ENCODE data around the gene PRR36. TPM values are rescaled to one million over a fixed set of nuclear protein-coding genes. Genes with fewer than 3 reads are reported as not detected.

Gene PRR36
- total and polyA plus RNA-seq, 4 experiments from 2014 or later, result 0.06 to 0.36 (median 0.29) TPM; not detected in 1

DNA sequence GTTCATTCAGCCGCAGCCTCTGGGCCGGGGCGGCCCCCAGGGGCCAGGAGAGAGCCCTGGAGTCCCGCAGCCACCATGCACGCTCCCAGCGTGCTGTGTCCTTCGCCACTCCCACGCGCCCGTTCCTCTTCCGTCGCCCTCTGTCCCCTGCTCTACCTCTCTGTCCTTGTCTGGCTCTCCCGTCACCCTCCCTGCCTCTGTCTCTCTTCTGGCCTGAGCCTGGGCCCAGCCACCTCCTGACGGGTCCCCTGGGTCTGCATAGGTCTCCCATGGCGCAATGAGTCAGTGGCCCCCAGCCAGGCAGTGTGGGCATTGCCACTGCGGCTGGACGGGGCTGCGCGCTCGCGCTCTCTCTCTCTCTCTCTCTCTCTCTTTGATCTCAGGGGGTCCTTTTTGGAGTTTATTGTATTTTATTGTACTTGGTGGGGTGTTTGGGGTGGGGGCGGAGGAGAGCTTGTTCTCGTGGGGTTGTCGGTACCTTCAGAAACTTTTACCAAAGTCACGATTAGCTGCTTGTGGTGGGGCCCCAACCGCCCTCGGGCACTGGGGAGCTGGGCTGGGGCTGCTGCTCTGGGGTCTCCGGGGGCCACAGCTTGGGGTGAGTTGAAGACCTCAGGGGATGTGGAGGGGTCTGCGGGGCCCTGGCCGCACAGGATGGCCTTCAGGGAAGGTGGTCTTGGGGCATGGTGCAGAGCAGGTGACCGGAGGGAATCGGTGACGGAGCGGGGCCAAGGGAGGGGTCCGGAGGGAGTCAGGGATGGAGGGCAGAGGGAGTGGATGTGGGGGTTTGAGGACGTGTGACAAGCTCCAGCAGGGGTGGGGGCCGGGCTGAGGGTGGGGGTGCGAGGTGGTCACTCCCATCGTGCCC is 38.7 kb upstream of the PRR36 start:
- no peaks in the 10 kb centered on the region for H3K9me3 ChIP-seq (ENCODE audit: control insufficient read depth in 1 of 2, low read length in 2 of 2)
- H3K4me1 ChIP-seq (ENCODE audit: insufficient read depth, low read length), result peaks cover 19% of the 10 kb centered on the region
- POLR2A ChIA-PET (ENCODE audit: partially characterized antibody), result interaction anchor here (0.6 to 1.3 kb wide), 2 partner anchors 9 to 13 kb away, joined by 3 to 4 read pairs; partner anchors contain the start of gene MAP2K7
- intact Hi-C loops (cut with micrococcal nuclease), result no loop called here
- H3K27ac Mint-ChIP-seq, result peak overlapping the region in 1 of 7 donors; percentile 27
- peak overlapping the region in 1 of 8 donors; percentile 42 for H3K4me3 Mint-ChIP-seq
- peaks cover 7% of the 10 kb centered on the region for H3K36me3 ChIP-seq (ENCODE audit: insufficient read depth, low read length)
- H3K36me3 Mint-ChIP-seq, result peaks cover 19% of the 10 kb centered on the region in 2 donors
- no peak overlapping the region for H3K4me3 ChIP-seq (ENCODE audit: low read length in 2 of 2)
- DNase-seq, result peak in 1 of 5 donors; percentile 23
- CTCF ChIA-PET (ENCODE audit: partially characterized antibody), result interaction anchor here (1.3 kb wide), 1 partner anchor 11 kb away, joined by 3 read pairs; no protein-coding TSS in a partner anchor
- H3K9me3 Mint-ChIP-seq, result peaks cover 0 to 3% (median 0%) of the 10 kb centered on the region in 8 donors
- no peak overlapping the region for H3K27ac ChIP-seq (ENCODE audit: low read depth, low read length)
- peaks cover 10 to 16% of the 10 kb centered on the region in 2 donors for H3K27me3 Mint-ChIP-seq
- peaks cover 5 to 18% (median 12%) of the 10 kb centered on the region in 4 donors for H3K4me1 Mint-ChIP-seq
- peaks cover 8% of the 10 kb centered on the region for H3K27me3 ChIP-seq (ENCODE audit: insufficient read depth, low read length)

DNA sequence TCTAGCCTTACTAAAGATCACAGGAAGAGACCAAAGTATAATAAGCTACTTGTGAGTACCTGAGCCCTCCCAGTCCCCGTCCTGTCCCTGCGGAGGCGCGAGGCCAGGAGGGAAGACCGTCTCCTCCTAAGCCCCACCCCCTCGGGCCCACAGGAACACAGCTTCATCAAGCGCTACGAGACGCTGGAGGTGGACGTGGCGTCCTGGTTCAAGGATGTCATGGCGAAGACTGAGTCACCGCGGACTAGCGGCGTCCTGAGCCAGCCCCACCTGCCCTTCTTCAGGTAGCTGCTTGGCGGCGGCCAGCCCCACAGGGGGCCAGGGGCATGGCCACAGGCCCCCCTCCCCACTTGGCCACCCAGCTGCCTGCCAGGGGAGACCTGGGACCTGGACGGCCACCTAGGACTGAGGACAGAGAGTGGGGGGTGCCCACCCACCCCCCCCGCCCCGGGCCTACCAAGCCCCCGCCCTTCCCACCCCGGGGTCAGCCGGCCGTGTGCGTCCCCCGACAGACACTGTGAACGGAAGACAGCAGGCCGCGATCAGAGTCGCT is 38.0 kb upstream of the PRR36 start:
- Mint-ChIP-seq H3K4me1 (peaks cover 5 to 18% (median 10%) of the 10 kb centered on the region in 4 donors), H3K36me3 (peaks cover 19% of the 10 kb centered on the region in 2 donors), H3K27me3 (peaks cover 9 to 15% of the 10 kb centered on the region in 2 donors), H3K4me3 (peak overlapping the region in 1 of 8 donors; percentile 43), H3K27ac (peak overlapping the region in 1 of 7 donors; percentile 51), H3K9me3 (peaks cover 0 to 3% (median 0%) of the 10 kb centered on the region in 8 donors)
- POLR2A ChIA-PET (ENCODE audit: partially characterized antibody), result interaction anchor here (1.2 to 1.4 kb wide), 2 partner anchors 8 to 43 kb away, joined by 3 to 6 read pairs; partner anchors contain the start of gene SNAPC2
- no peak overlapping the region for H3K27ac ChIP-seq (ENCODE audit: low read depth, low read length)
- H3K27me3 ChIP-seq (ENCODE audit: insufficient read depth, low read length), result peaks cover 5% of the 10 kb centered on the region
- H3K9me3 ChIP-seq (ENCODE audit: control insufficient read depth in 1 of 2, low read length in 2 of 2), result no peaks in the 10 kb centered on the region
- H3K36me3 ChIP-seq (ENCODE audit: insufficient read depth, low read length), result peaks cover 7% of the 10 kb centered on the region
- CTCF ChIA-PET (ENCODE audit: partially characterized antibody), result interaction anchor here (1.3 kb wide), 1 partner anchor 12 kb away, joined by 3 read pairs; no protein-coding TSS in a partner anchor
- H3K4me3 ChIP-seq (ENCODE audit: low read length in 2 of 2), result no peak overlapping the region
- DNase-seq, result peak in 1 of 5 donors; percentile 35
- intact Hi-C loops (cut with micrococcal nuclease), result no loop called here
- H3K4me1 ChIP-seq (ENCODE audit: insufficient read depth, low read length), result peaks cover 19% of the 10 kb centered on the region

DNA sequence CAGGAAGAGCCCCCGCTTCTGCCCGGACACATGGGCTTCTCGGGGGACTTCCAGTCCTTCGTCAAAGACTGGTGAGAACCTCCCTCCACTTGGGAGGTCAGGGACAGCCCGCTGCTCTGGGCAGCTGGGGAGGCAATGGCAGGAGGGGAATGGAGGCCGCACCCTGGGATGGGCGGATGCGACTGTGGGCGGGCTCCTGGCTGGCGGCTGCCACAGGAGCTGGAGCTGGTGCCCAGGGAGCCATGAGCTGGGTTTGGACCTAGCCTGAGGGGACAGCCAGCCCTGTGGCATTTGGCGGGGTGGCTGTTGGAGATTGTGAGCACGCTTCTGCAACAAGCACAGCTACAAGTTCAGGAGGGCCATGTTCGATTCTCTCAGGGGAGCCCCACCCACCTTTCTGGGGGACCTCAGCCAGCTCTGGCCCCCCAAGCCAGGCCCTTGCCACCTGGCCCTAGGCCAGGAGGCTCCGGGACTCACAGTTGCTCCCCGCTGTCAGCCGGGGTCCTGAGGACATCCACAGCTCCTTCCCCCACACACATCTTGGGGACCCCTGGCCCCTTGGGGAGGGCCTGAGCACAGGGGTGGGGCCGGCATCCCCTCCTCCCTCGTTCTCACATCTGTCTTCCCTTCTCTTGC is 37.4 kb upstream of the PRR36 start:
- Histone ChIP-seq H3K36me3 (ENCODE audit: insufficient read depth, low read length) (peaks cover 7% of the 10 kb centered on the region), H3K27ac (ENCODE audit: low read depth, low read length) (no peak overlapping the region), H3K9me3 (ENCODE audit: control insufficient read depth in 1 of 2, low read length in 2 of 2) (no peaks in the 10 kb centered on the region), H3K4me3 (ENCODE audit: low read length in 2 of 2) (no peak overlapping the region), H3K4me1 (ENCODE audit: insufficient read depth, low read length) (peaks cover 14% of the 10 kb centered on the region), H3K27me3 (ENCODE audit: insufficient read depth, low read length) (no peaks in the 10 kb centered on the region)
- Mint-ChIP-seq H3K9me3 (no peaks in the 10 kb centered on the region), H3K36me3 (peaks cover 19% of the 10 kb centered on the region in 2 donors), H3K27me3 (peaks cover 8 to 12% of the 10 kb centered on the region in 2 donors), H3K27ac (peak overlapping the region in 1 of 7 donors; percentile 51), H3K4me3 (peak overlapping the region in 1 of 8 donors; percentile 43), H3K4me1 (peaks cover 3 to 16% (median 6%) of the 10 kb centered on the region in 4 donors)
- intact Hi-C loops (cut with micrococcal nuclease), result no loop called here
- ChIA-PET POLR2A (ENCODE audit: partially characterized antibody) (interaction anchor here (1.2 to 1.4 kb wide), 2 partner anchors 8 to 42 kb away, joined by 3 to 6 read pairs; partner anchors contain the start of gene SNAPC2), CTCF (ENCODE audit: partially characterized antibody) (interaction anchor here (1.3 kb wide), 1 partner anchor 12 kb away, joined by 3 read pairs; no protein-coding TSS in a partner anchor)
- no peak for DNase-seq

DNA sequence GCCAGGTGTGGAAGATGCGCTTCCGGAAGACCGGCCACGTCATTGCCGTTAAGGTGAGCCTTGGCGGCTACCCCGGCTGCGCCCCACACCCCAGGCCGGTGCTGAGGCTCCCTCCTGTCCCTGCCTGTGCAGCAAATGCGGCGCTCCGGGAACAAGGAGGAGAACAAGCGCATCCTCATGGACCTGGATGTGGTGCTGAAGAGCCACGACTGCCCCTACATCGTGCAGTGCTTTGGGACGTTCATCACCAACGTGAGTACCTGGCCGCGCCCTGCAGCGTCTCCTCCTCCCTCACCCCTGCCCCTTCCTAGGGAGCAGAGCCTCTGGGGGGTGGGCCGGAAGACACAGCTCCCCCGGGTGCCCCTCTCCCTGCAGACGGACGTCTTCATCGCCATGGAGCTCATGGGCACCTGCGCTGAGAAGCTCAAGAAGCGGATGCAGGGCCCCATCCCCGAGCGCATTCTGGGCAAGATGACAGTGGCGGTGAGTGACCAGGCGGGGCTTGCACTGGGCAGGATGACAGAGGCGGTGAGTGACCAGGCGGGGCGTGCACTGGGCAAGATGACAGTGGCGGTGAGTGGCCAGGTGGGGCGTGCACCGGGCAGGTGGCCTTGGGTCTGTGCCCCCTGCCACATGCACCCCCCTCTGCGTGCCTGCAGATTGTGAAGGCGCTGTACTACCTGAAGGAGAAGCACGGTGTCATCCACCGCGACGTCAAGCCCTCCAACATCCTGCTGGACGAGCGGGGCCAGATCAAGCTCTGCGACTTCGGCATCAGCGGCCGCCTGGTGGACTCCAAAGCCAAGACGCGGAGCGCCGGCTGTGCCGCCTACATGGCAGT is 36.4 kb upstream of the PRR36 start:
- intact Hi-C loops (cut with micrococcal nuclease), result no loop called here
- ChIA-PET POLR2A (ENCODE audit: partially characterized antibody) (interaction anchor here (1.2 kb wide), 1 partner anchor 41 kb away, joined by 3 read pairs; no protein-coding TSS in a partner anchor), CTCF (ENCODE audit: partially characterized antibody) (no interaction called here)
- no peak overlapping the region for H3K27ac ChIP-seq (ENCODE audit: low read depth, low read length)
- no peak for DNase-seq
- H3K9me3 ChIP-seq (ENCODE audit: control insufficient read depth in 1 of 2, low read length in 2 of 2), result no peaks in the 10 kb centered on the region
- no peak overlapping the region for H3K4me3 ChIP-seq (ENCODE audit: low read length in 2 of 2)
- H3K4me1 ChIP-seq (ENCODE audit: insufficient read depth, low read length), result peaks cover 11% of the 10 kb centered on the region
- Mint-ChIP-seq H3K27me3 (peaks cover 4 to 8% of the 10 kb centered on the region in 2 donors), H3K36me3 (peaks cover 19 to 23% of the 10 kb centered on the region in 2 donors), H3K9me3 (no peaks in the 10 kb centered on the region), H3K27ac (no peak overlapping the region), H3K4me3 (no peak overlapping the region), H3K4me1 (peaks cover under 1 to 18% (median 8%) of the 10 kb centered on the region in 4 donors)
- H3K36me3 ChIP-seq (ENCODE audit: insufficient read depth, low read length), result peaks cover 12% of the 10 kb centered on the region
- H3K27me3 ChIP-seq (ENCODE audit: insufficient read depth, low read length), result no peaks in the 10 kb centered on the region

DNA sequence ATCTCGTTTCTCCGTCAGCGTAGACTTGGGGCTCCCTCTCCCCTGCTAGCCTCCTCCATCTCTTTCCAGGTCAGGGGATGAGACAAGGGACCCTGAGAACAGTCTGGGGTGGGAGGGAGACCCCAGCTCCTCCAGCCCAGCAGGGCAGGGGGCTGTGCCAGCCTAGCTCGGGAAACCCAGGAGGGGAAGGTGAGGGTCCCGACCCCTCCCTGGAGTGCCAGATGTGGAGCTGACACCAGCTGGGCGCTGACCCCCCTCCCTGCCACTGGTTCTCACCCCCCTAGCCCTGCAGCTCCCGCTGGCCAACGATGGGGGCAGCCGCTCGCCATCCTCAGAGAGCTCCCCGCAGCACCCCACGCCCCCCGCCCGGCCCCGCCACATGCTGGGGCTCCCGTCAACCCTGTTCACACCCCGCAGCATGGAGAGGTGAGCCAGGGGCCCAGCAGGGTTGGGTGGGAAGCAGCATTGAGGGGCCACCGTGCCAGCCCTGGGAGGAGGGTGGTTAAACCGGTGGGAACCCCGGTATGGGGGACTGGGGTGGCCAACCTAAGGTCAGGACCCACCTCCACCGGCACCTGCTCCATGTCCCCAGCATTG is 35.4 kb upstream of the PRR36 start:
- Mint-ChIP-seq H3K27me3 (peaks cover 1% of the 10 kb centered on the region in 2 donors), H3K9me3 (no peaks in the 10 kb centered on the region), H3K4me3 (no peak overlapping the region), H3K27ac (no peak overlapping the region), H3K4me1 (peaks cover 8 to 23% (median 13%) of the 10 kb centered on the region in 4 donors), H3K36me3 (peaks cover 19 to 29% of the 10 kb centered on the region in 2 donors)
- DNase-seq, result no peak
- no peaks in the 10 kb centered on the region for H3K9me3 ChIP-seq (ENCODE audit: control insufficient read depth in 1 of 2, low read length in 2 of 2)
- H3K36me3 ChIP-seq (ENCODE audit: insufficient read depth, low read length), result peaks cover 12% of the 10 kb centered on the region
- peaks cover 20% of the 10 kb centered on the region for H3K4me1 ChIP-seq (ENCODE audit: insufficient read depth, low read length)
- intact Hi-C loops (cut with micrococcal nuclease), result no loop called here
- H3K27ac ChIP-seq (ENCODE audit: low read depth, low read length), result no peak overlapping the region
- CTCF ChIA-PET (ENCODE audit: partially characterized antibody), result interaction anchor here (1.5 kb wide), 1 partner anchor 8 kb away, joined by 5 read pairs; no protein-coding TSS in a partner anchor
- no peak overlapping the region for H3K4me3 ChIP-seq (ENCODE audit: low read length in 2 of 2)
- no peaks in the 10 kb centered on the region for H3K27me3 ChIP-seq (ENCODE audit: insufficient read depth, low read length)
- POLR2A ChIA-PET (ENCODE audit: partially characterized antibody), result interaction anchor here (3.3 kb wide), 1 partner anchor 9 kb away, joined by 21 read pairs; the partner anchor contains the start of gene SNAPC2
